GM18511 (cell line): ENCODE measurements around the gene IL4.

Experiments
- ATAC-seq: cut with Tn5 transposase; IDR thresholded peaks from one replicate; pipeline ENCODE4 v1.9.1; 2021; ENCODE audit warnings: mild to moderate bottlenecking, moderate library complexity; ENCODE audit not compliant: unreplicated experiment

The IL4 gene

DNA sequence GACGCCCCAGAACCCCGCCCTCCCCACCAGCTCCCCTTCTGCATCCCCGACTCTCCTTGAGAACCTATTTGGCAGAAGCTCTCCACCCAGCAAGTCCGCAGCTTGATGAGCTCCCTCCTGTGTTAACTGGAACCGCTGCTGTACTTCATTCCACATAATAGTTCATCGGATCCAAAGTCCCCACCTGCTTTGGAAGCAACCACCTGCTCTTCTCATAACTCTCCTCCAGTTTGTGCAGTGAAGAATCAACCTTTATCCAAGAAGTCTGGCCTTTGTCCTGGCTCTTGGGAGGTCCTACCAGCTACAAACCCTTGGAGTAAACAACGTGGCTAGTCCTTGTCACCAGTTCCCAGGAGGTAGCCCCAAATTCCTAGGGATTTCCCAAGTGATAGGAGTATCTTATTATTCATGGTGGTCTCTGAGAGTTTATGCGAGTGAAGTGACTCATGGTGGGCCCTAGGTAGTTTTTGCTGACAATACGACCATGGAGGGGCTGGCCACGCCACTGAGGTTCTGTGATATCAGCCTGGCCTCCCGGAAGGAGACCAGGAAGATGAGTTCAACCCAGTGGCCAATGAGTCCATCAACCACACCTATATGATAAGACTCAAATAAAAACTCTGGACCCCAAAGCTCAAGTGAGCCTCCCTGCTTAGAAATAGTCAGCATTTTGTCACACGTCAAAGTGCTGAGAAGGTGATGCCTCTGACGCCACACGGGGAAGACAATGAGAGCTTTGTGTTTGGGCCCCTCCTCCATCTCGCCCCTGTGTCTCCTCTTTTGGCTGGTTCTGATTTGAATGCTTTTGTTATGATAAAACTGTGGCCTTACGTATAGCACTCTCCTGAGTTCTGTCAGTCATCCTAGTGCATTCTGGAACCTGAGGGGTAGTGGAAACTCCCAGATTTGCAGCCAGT, 3.6 kb upstream of the IL4 start:
- no peak for ATAC-seq

DNA sequence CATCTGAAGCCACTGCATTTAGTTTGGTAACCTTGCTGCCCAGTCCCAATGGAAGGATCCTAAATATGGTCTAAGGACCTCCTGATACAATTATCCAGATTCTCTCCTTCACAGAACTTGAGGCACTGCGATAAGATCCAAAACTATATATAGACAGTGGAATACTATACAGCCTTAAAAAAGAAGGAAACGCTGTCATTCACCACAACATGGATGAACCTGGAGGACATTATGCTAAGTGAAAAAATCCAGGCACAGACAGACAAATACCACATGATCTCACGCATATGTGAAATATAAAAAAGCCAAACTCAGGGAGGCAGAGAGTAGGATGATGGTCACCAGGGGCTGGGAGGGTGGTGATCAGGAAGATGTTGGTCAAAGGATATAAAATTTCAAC, 2.8 kb upstream of the IL4 start:
- ATAC-seq: no peak

- ATAC-seq: no peak
These were observed 301 bp upstream of the IL4 start for GRCh38 chr5:132673488-132673887.

DNA sequence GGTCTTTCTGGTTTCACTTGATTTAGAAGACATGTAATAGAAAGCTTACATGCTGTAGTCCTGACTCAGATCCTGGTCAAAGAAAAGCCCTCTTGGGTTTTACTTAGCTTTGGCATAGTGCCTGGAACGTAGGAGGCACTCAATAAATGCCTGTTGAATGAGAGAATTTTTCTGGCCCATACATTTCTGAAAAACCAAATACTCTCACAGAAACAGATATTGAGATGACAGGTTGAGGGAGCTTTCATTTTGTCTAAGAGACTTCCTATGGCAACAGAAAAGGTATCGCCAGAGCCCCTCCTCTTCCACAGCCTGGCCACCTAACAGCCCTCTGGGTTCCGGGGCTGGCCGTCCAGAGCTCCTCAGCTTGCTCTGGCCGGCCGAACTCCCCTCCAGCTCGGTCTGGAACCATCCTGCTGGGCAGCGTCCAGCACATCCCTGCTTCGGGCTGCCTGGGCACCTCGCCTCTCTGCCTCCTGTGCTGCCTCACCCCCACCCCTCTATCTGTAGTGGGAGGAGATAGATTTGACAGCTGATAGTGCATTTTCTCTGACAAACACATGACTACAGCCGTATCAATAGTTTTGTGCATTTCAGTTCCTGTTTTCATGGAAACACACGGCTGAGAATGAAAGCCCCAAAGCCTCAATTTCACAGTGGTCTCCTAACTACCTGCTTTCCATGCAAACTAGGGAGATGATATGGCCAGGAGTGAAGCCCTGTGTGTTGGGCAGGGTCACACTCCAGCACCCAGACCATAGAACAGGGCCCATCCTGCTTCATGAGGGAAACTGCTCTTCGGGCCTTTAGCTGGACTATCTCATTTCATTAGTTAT, 1.1 kb downstream of the IL4 start:
- ATAC-seq: peak; percentile 84

- no peak for ATAC-seq
These were observed 2.3 kb downstream of the IL4 start for GRCh38 chr5:132675936-132676689.

- no peak for ATAC-seq
These were observed 3.4 kb downstream of the IL4 start for GRCh38 chr5:132677191-132677590.

- no peak for ATAC-seq
These were observed 4.1 kb downstream of the IL4 start for GRCh38 chr5:132677682-132678400.

- ATAC-seq: no peak
These were observed 4.9 kb downstream of the IL4 start for GRCh38 chr5:132678735-132679134.

GRCh38 chr5:132679166-132679565, 5.4 kb downstream of the IL4 start:
- no peak for ATAC-seq

GRCh38 chr5:132679717-132680380, 6.1 kb downstream of the IL4 start:
- ATAC-seq: no peak

DNA sequence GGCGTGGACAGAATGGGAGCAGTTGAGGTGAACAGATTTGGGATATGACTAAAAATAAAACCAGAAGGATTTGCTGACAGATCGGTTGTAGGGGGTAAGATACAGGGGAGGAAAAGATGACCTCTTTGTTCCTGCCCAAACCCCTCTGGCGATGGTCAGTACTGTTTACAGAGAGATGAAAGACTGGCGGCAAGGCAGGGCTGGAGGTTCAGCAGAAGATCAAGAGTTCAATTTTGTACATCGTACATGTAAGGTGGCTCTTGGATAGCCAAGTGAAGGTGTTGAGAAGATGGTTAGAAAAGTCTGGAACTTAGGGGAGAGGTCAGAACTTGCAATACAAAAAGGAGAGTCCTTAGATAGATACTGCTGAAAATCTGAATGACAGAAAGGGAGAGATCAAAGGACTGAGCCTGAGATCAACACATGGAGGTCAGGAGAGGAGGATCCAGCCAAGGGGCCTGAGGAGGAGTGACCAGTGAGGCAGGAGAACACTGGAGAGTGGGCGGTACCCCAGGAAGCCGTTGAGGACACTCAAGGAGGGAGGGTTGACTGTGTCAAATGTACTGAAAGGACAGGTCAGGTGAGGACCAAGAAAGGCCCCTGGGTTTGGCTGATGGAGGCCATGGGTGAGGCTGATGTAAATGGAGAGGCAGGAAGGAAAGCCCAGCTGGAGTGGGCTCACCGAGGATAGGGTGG, 7.1 kb downstream of the IL4 start:
- ATAC-seq: no peak

DNA sequence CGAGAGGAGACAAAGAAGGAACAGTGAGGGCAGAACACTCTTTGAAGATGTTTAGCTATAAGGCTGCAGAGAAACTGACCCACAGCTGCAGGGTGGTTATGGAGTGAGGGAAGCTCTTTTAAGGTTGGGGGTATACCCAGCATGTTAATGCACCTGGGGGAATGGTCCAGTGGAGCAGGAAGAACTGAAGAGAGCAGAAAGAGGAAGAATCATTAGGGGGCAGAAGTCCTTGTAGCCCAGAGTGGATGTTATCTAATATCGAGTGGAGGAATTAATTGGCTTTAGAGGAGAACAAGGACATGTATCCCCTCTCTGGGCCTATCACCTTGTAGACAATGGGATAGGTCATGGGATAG, 7.7 kb downstream of the IL4 start:
- no peak for ATAC-seq

GRCh38 chr5:132681983-132682382, 8.2 kb downstream of the IL4 start:
- ATAC-seq: no peak

- no peak for ATAC-seq
These were observed 10.7 kb downstream of the IL4 start for GRCh38 chr5:132684491-132684890.

- no peak for ATAC-seq
These were observed 11.3 kb downstream of the IL4 start for GRCh38 chr5:132684922-132685720.

GRCh38 chr5:132686193-132686592, 12.4 kb downstream of the IL4 start:
- ATAC-seq: no peak

- ATAC-seq: no peak
These were observed 14.2 kb downstream of the IL4 start for GRCh38 chr5:132687995-132688394.

DNA sequence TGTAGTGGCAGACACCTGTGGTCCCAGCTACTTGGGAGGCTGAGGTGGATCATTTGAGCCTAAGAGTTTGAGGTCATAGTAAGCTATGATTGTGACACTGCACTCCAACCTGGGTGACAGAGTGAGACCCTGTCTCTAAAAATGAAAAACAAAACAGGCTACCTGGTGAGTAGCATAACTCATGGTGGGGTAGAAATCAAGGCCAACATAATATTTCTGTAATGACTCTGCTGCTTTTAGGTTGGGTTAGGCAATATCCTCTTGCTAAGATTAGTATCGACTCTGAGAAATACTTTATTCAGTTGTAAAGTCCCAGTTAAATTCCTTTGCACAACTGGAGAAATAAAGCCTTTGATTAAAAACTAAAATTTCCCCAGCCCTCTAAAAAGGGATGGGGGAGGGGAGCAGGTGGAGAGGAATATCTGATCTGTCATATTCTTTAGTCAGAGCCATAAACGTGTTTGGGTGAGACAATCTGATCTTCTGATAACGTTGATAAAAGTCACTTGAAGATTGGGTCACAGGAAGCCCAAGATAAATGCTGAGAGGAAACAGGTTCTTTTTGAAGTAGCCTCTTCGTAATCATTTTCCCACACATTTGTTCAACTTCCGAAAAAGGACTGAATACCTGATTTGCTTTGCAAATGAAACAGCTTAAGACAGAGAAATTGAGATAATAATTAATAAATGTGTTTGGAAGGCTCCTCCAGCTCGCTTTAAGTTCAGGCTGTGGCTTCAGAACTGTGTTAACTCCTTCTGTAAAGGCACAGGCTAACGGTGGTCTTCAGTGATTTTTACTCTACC, 14.9 kb downstream of the IL4 start:
- peak; percentile 45 for ATAC-seq
